Measurements from ENCODE around the gene REM1.
"Not testable (repeated sequence)": the region's sequence is repeated elsewhere in the genome, so short reads cannot be mapped to it uniquely, and the experiment has no call there.

The REM1 gene

GRCh38 chr20:31474758-31475427 is at the start of gene REM1, which contains the start of gene DEFB124:
REM1 (plus strand) TSS chr20:31475288; CDS start chr20:31476446, 1,158 bp downstream.
DEFB124 (minus strand) TSS chr20:31475127; CDS start chr20:31473013, 2,114 bp downstream.
- DNase-seq (ENCODE audit: low read depth): no peak

DNA sequence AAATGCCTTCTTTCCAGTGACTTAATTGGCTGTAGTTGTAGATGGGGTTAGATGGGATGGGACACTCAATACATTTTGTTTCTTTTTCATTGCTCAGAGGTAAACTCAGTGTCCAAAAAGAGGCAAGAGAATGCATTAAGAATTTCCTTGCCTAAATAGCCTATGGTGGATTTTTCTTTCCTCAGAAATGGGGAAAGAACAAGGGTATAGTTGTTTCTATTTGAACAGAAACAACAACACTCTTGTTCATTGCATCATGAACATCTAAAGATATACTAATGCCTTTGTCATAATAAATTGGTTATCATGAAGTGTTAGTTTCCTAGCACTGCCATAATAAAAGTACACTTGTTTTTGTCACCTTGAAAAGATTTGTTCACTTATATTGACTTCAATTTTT is 49.3 kb upstream of the REM1 start:
- DNase-seq (ENCODE audit: low read depth): no peak

- DNase-seq (ENCODE audit: low read depth): not testable (repeated sequence)
These were observed 48.1 kb upstream of the REM1 start for GRCh38 chr20:31426891-31427551.

GRCh38 chr20:31427576-31427975 is 47.5 kb upstream of the REM1 start:
- DNase-seq (ENCODE audit: low read depth): not testable (repeated sequence)

- no peak for DNase-seq (ENCODE audit: low read depth)
These were observed 44.4 kb upstream of the REM1 start for GRCh38 chr20:31430568-31431115.

- no peak for DNase-seq (ENCODE audit: low read depth)
These were observed 35.0 kb upstream of the REM1 start, which contains the start of gene DEFB123 for GRCh38 chr20:31440012-31440659. DEFB123 (plus strand) TSS chr20:31440632; CDS start chr20:31440699, 67 bp downstream.

- DNase-seq (ENCODE audit: low read depth): no peak
These were observed 28.8 kb upstream of the REM1 start for GRCh38 chr20:31446084-31446819.

DNA sequence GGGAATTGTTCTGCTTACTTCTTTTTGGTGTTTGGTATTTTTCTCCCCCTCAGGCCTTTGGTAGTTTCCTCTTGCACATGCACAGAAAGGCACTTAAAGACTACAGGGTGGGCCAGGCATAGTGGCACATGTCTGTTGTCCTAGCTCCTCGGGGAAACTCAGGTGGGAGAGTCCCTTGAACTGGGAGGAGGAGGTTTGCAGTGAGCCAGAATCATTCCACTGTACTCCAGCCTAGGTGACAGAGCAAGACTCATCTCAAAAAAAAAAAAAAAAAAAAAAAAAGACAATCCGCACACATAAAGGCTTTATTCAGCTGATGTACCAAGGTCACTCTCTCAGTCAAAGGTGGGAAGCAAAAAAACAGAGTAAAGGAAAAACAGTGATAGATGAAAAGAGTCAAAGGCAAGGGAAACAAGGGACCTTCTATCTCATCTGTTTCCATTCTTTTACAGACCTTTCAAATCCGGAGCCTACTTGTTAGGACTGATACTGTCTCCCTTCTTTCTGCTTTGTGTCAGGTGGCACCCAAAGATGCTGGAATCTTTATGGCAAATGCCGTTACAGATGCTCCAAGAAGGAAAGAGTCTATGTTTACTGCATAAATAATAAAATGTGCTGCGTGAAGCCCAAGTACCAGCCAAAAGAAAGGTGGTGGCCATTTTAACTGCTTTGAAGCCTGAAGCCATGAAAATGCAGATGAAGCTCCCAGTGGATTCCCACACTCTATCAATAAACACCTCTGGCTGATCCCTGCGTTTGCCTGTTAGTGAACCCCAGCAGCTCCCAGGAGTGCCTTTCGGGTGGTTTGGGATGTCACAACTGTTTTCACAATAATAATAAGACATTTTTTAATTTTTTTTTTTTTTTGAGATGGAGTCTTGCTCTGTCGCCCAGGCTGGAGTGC is 25.3 kb upstream of the REM1 start:
- DNase-seq (ENCODE audit: low read depth): no peak

DNA sequence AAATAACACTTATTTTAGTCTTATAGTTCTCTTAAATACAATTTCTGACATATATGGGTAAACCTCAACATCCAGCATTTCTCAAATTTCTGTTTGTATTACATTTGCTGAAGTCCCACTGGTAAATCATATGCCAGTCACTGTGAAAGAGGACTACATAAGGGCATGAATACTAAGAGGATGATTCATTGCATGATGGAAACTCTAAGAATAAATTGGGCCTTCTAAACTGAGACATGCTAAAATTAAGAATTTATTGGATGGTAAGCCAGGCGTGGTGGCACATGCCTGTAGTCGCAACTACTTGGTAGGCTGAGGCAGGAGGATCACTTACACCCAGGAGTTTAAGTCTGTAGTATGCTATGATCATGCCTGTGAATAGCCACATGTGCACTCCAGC is 22.5 kb upstream of the REM1 start:
- no peak for DNase-seq (ENCODE audit: low read depth)

- DNase-seq (ENCODE audit: low read depth): no peak
These were observed 20.7 kb upstream of the REM1 start for GRCh38 chr20:31454361-31454760.

- not testable (repeated sequence) for DNase-seq (ENCODE audit: low read depth)
These were observed 4.1 kb upstream of the REM1 start for GRCh38 chr20:31470946-31471345.

DNA sequence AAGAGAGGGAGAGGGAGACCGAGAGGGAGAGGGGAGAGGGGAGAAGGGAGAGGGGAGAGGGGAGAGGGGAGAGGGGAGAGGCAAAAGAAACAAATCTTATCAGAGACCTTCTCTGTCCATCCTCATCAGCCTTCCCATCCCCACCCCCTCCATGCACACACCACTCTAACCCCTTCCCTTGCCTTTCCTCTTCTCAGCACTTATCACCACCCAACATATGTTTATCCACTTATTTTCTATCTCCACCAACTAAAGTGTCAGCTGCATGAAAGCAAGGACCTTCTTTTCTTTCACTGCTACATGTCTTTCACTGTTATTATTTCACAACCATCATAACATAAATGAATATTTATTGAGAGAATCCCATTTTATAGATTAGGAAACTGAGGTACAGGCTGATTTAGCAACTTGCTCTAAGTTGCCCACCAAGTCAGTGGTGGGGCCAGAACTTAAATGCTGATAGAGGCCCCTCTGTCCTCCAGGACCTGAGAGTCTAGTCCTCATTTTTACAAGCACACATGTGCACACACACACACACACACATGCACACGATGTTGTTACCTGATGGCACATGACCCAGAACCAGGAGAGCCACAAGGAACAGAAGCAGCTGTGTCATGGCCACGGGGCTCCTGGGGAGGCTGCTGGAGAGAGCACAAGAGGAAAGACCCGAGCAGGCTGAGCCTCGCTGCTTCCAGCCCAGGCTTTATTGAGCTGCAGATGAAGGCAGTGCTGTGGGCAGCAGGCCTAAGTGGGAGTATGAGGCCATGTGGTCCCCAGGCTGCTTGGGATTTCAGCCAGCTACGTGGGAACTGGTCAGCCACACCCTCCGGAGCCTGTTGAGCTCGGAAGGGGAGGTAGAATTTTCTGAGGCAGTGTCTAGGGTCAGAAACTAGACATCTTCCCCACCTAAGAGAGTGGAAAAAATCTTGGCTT is 2.4 kb upstream of the REM1 start:
- no peak for DNase-seq (ENCODE audit: low read depth)

DNA sequence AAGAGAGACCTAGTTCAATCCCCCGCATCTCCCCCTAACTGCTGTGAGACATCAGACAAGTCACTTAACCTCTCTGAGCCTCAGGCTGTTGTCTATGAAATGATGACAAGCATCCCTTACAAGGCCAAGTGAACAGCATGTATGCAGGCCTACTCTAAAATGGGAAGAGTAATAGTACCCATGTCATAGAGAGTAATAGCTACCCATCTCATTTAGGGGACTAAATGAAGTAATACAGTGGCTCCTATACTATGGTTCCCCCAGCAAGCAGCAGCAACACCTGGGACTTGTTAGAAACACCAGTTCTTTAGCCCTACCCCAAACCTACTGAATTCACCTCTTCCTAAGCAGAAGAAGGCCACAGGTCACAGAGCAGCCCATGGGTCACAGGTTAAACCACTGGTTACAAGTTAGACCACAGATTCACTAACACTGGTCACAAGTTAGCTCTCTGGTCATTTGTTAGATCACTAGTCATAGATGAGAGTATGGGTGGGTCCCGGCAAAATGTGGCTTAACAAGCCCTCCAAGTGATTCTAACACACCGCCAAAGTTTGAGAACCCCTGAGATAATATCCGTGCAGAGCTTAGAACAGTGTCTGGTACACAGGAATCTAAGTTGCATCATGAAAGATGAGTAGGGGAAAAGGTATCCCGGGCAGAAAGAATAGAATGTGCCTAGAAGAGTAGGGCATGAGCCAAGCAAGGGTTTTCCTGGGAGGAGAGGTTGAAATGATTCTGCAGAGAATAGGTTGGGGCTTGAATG is 1.6 kb upstream of the REM1 start:
- no peak for DNase-seq (ENCODE audit: low read depth)

- no peak for DNase-seq (ENCODE audit: low read depth)
These were observed 1.0 kb upstream of the REM1 start for GRCh38 chr20:31474097-31474436.

- no peak for DNase-seq (ENCODE audit: low read depth)
These were observed 595 bp downstream of the REM1 start for GRCh38 chr20:31475472-31476293.

- no peak for DNase-seq (ENCODE audit: low read depth)
These were observed 1.2 kb downstream of the REM1 start for GRCh38 chr20:31476294-31476585.

DNA sequence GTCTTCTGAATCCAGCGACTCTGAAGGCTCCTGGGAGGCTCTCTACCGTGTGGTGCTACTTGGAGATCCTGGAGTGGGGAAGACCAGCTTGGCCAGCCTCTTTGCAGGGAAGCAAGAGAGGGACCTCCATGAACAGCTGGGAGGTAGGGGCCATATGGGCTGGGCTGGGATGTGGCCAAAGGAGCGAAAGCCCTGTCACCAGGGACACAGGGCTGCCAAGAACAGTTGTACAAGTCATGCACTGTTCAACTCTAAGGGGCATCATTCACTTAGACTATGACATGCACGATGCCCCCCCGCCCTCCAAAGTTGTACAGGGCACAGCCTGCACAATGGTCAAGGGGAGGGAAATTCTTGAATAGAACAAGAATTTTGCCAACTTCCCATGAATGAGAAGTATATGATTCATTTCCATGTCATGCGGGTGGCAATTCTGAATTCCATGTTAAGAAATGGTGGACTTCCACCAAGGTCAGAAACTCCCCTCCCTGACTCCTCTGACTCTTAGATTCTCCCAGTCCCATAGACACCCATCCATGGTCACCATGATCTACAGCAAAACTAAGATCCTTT is 1.6 kb downstream of the REM1 start:
- no peak for DNase-seq (ENCODE audit: low read depth)

DNA sequence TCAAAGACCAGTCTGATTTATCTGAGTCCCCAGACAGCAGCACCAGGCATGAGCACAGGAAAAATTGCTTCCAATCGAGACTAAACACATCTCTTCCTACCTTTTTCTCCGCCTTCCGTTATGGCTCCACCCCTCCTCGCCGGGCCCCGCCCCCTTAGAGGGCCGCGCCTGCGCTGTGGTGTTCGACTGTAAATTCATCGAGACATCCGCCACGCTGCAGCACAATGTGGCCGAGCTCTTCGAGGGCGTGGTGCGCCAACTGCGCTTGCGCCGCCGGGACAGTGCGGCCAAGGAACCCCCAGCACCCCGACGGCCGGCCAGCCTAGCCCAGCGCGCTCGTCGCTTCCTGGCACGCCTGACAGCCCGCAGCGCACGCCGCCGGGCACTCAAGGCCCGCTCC is 8.9 kb downstream of the REM1 start:
- DNase-seq (ENCODE audit: low read depth): no peak

Data from GM04504 (cell line).